H1 (cell line): ENCODE data around the gene SUPT4H1. TPM values are rescaled to one million over a fixed set of nuclear protein-coding genes. Genes with fewer than 3 reads are reported as not detected.

Source experiments
- CTCF ChIA-PET: fragments of 300-600 bp; sonication (Branson Sonifier 250); formaldehyde crosslinking; loops from one replicate; lab custom pipeline; 2021; ENCODE audit not compliant: partially characterized antibody; lab: Charles Lee
- POLR2A ChIA-PET: fragments of 300-600 bp; sonication (Branson Sonifier 250); formaldehyde crosslinking; loops from one replicate; lab custom pipeline; 2021; ENCODE audit warnings: inconsistent platforms; ENCODE audit not compliant: partially characterized antibody; lab: Charles Lee
- DNase-seq, 2 experiments: peaks; one replicate each; pipeline versions ENCODE4 v3.0.0 to v3.0.0-alpha.2; 2010 to 2022; ENCODE audit warnings: low spot score in 2 of 2, low read depth in 1 of 2, mixed read lengths in 1 of 2
- FAIRE-seq: peaks from 2 replicates; lab custom pipeline; 2011; peaks lifted over from hg19 to GRCh38; lab: Jason Lieb, UNC
- H2AFZ ChIP-seq: 2 replicates; pipeline ENCODE4 v1.8.1; 2012; ENCODE audit warnings: low read length, inconsistent platforms
- H2AK5ac ChIP-seq: 2 replicates; pipeline ENCODE4 v1.6.1; 2013; ENCODE audit warnings: low read depth, low read length
- H2BK120ac ChIP-seq: replicated peaks from 2 replicates; pipeline ENCODE3; 2013; ENCODE audit warnings: low read depth, low read length, inconsistent platforms
- H2BK12ac ChIP-seq: 2 replicates; pipeline ENCODE4 v1.6.1; 2013; ENCODE audit warnings: low read depth, low read length
- H2BK15ac ChIP-seq: 2 replicates; pipeline ENCODE4 v1.6.1; 2013; ENCODE audit warnings: low read length
- H2BK20ac ChIP-seq: 2 replicates; pipeline ENCODE4 v1.6.1; 2013; ENCODE audit warnings: low read length
- H2BK5ac ChIP-seq: 2 replicates; pipeline ENCODE4 v1.6.1; 2013; ENCODE audit warnings: low read depth, low read length
- H3K14ac ChIP-seq: 2 replicates; pipeline ENCODE4 v1.6.1; 2013; ENCODE audit warnings: inconsistent platforms; ENCODE audit not compliant: insufficient read length
- H3K18ac ChIP-seq: 2 replicates; pipeline ENCODE4 v1.6.1; 2013; ENCODE audit warnings: low read length; ENCODE audit errors: extremely low read depth
- H3K23ac ChIP-seq: 2 replicates; pipeline ENCODE4 v1.6.1; 2013; ENCODE audit warnings: inconsistent platforms; ENCODE audit not compliant: insufficient read length
- H3K23me2 ChIP-seq: 2 replicates; pipeline ENCODE4 v1.6.1; 2013; ENCODE audit warnings: low read depth, low read length
- H3K27ac ChIP-seq: 2 replicates; pipeline ENCODE4 v1.6.1; 2011; ENCODE audit warnings: low read depth, low read length, inconsistent platforms
- H3K27me3 ChIP-seq, 4 experiments: replicated peaks in 1 of 4; 1 replicate in 1 of 4; 2 replicates in 3 of 4; pipeline versions ENCODE4 v1.6.1 to v1.8.1; 2011 to 2013; ENCODE audit warnings: low read length in 3 of 4, mild to moderate bottlenecking in 3 of 4, inconsistent platforms in 2 of 4, mixed read lengths in 2 of 4, moderate library complexity in 1 of 4; ENCODE audit not compliant: control insufficient read depth in 3 of 4, insufficient read depth in 3 of 4; ENCODE audit errors: extremely low read depth in 1 of 4
- H3K36me3 ChIP-seq, 4 experiments: 2 replicates each; pipeline versions ENCODE4 v1.6.1 to v1.8.1; 2011 to 2013; ENCODE audit warnings: mild to moderate bottlenecking in 4 of 4, low read length in 3 of 4, moderate library complexity in 2 of 4, control low read depth in 1 of 4, inconsistent platforms in 1 of 4; ENCODE audit not compliant: insufficient read depth in 4 of 4, control insufficient read depth in 2 of 4
- H3K4ac ChIP-seq: replicated peaks from 2 replicates; pipeline ENCODE3; 2013; ENCODE audit warnings: low read length, low read depth, mixed read lengths, inconsistent platforms; ENCODE audit not compliant: insufficient read length
- H3K4me1 ChIP-seq, 4 experiments: replicated peaks in 1 of 4; 1 replicate in 1 of 4; 2 replicates in 3 of 4; pipeline versions ENCODE4 v1.6.1 to v1.8.1; 2011 to 2013; ENCODE audit warnings: low read length in 3 of 4, inconsistent platforms in 2 of 4, mixed read lengths in 1 of 4; ENCODE audit not compliant: insufficient read depth in 4 of 4, control insufficient read depth in 3 of 4
- H3K4me2 ChIP-seq, 2 experiments: 2 replicates each; pipeline versions ENCODE4 v1.6.1 to v1.8.1; 2011 to 2013; ENCODE audit warnings: low read depth in 2 of 2, low read length in 2 of 2, control low read depth in 1 of 2, inconsistent platforms in 1 of 2, mild to moderate bottlenecking in 1 of 2; ENCODE audit not compliant: insufficient read depth in 1 of 2
- H3K4me3 ChIP-seq, 4 experiments: fragments of 200-600, 300-600 bp in 1 of 4; sonication (generic), shearing (Covaris generic), sonication (Bioruptor Twin) in 1 of 4; 2 replicates each; pipeline versions ENCODE4 v1.5.1 to v1.8.1; 2011 to 2016; ENCODE audit warnings: low read length in 4 of 4, low read depth in 3 of 4, control low read depth in 2 of 4, inconsistent platforms in 2 of 4, mild to moderate bottlenecking in 2 of 4, mixed read lengths in 1 of 4, moderate library complexity in 1 of 4; ENCODE audit not compliant: insufficient read depth in 2 of 4; ENCODE audit errors: extremely low read depth in 1 of 4
- H3K56ac ChIP-seq: replicated peaks from 2 replicates; pipeline ENCODE3; 2013; ENCODE audit warnings: low read depth, mild to moderate bottlenecking, mixed read lengths, low read length, inconsistent platforms; ENCODE audit not compliant: insufficient read length
- H3K79me1 ChIP-seq: 2 replicates; pipeline ENCODE4 v1.6.1; 2013; ENCODE audit warnings: low read depth, low read length, control low read depth
- H3K79me2 ChIP-seq, 2 experiments: 2 replicates each; pipeline versions ENCODE4 v1.6.1 to v1.8.1; 2012 to 2013; ENCODE audit warnings: low read length in 2 of 2, mild to moderate bottlenecking in 2 of 2, inconsistent platforms in 1 of 2; ENCODE audit not compliant: insufficient read depth in 2 of 2, control insufficient read depth in 1 of 2
- H3K9ac ChIP-seq, 4 experiments: replicated peaks in 1 of 4; 1 replicate in 1 of 4; 2 replicates in 3 of 4; pipeline versions ENCODE4 v1.6.1 to v1.8.1; 2011 to 2013; ENCODE audit warnings: low read depth in 3 of 4, low read length in 3 of 4, control low read depth in 2 of 4, mild to moderate bottlenecking in 2 of 4, moderate library complexity in 2 of 4, inconsistent platforms in 1 of 4; ENCODE audit errors: extremely low read depth in 1 of 4
- H3K9me3 ChIP-seq, 2 experiments: 2 replicates each; pipeline versions ENCODE4 v1.6.1 to v1.8.1; 2012 to 2013; ENCODE audit warnings: mild to moderate bottlenecking in 2 of 2, moderate library complexity in 2 of 2, control low read depth in 1 of 2, inconsistent platforms in 1 of 2, low read depth in 1 of 2, low read length in 1 of 2, mixed read lengths in 1 of 2; ENCODE audit not compliant: insufficient read depth in 2 of 2
- H4K20me1 ChIP-seq, 2 experiments: replicated peaks in 1 of 2; 2 replicates each; pipeline versions ENCODE3 to v1.8.1; 2011 to 2013; ENCODE audit warnings: inconsistent platforms in 2 of 2, low read length in 2 of 2, mild to moderate bottlenecking in 1 of 2; ENCODE audit not compliant: insufficient read depth in 2 of 2, control insufficient read depth in 1 of 2
- H4K5ac ChIP-seq: 2 replicates; pipeline ENCODE4 v1.6.1; 2013; ENCODE audit warnings: low read length, low read depth, mixed read lengths, inconsistent platforms; ENCODE audit not compliant: insufficient read length
- H4K8ac ChIP-seq: 2 replicates; pipeline ENCODE4 v1.8.0; 2013; ENCODE audit warnings: mild to moderate bottlenecking, moderate library complexity, low read length, inconsistent platforms; ENCODE audit not compliant: insufficient read depth; ENCODE audit errors: extremely low read depth
- H4K91ac ChIP-seq: replicated peaks from 2 replicates; pipeline ENCODE3; 2013; ENCODE audit warnings: low read length, mixed read lengths, inconsistent platforms; ENCODE audit not compliant: insufficient read length
- EGR1 ChIP-seq: IDR thresholded peaks from 2 replicates; pipeline ENCODE4 v1.6.1; 2011; ENCODE audit warnings: low read depth, low read length, borderline replicate concordance
- HDAC2 ChIP-seq, 2 experiments: fragments of 300-600 bp in 1 of 2; sonication (generic) in 1 of 2; IDR thresholded peaks; 2 replicates each; pipeline ENCODE4 v1.6.1; 2011 to 2012; ENCODE audit warnings: low read depth in 2 of 2, low read length in 2 of 2, mild to moderate bottlenecking in 2 of 2, moderate library complexity in 2 of 2, borderline replicate concordance in 1 of 2, inconsistent platforms in 1 of 2
- KDM4A ChIP-seq: IDR thresholded peaks from one replicate; pipeline ENCODE4 v1.7.1; 2012; ENCODE audit warnings: low read depth, mild to moderate bottlenecking, moderate library complexity, low read length, inconsistent platforms; ENCODE audit not compliant: severe bottlenecking
- POLR2A ChIP-seq, 2 experiments: IDR thresholded peaks; 1 replicate in 1 of 2; 2 replicates in 1 of 2; pipeline ENCODE4 v1.6.1; 2011; ENCODE audit warnings: low read depth in 2 of 2, low read length in 2 of 2, mild to moderate bottlenecking in 2 of 2; ENCODE audit errors: control extremely low read depth in 1 of 2
- POLR2AphosphoS5 ChIP-seq: IDR thresholded peaks from 2 replicates; pipeline ENCODE4 v1.6.1; 2011; ENCODE audit warnings: low read depth, low read length
- RFX5 ChIP-seq: IDR thresholded peaks from 2 replicates; pipeline ENCODE4 v1.6.1; 2011; ENCODE audit warnings: low read depth, low read length, improper control_type of control experiment, borderline replicate concordance
- SIN3A ChIP-seq, 2 experiments: IDR thresholded peaks in 1 of 2; conservative IDR thresholded peaks in 1 of 2; 2 replicates each; pipeline ENCODE4 v1.6.1; 2011 to 2012; ENCODE audit warnings: low read length in 2 of 2, improper control_type of control experiment in 1 of 2, low read depth in 1 of 2, mild to moderate bottlenecking in 1 of 2
- TAF1 ChIP-seq: IDR thresholded peaks from 2 replicates; pipeline ENCODE4 v1.6.1; 2011; ENCODE audit warnings: mild to moderate bottlenecking, low read depth, low read length
- ZNF274 ChIP-seq: IDR thresholded peaks from 2 replicates; pipeline ENCODE4 v1.7.0; 2012; ENCODE audit warnings: low read length, borderline replicate concordance; ENCODE audit errors: extremely low read depth
- WGBS, 2 experiments: shearing (Covaris generic) in 1 of 2; methylation state at CpG; one replicate each; pipeline versions ENCODE4 v1.1.6 to v1.1.7; 2013 to 2015; ENCODE audit warnings: low lambda C conversion rate in 2 of 2, mixed read lengths in 2 of 2, inconsistent platforms in 1 of 2, low coverage in 1 of 2, missing lambda C conversion rate in 1 of 2; ENCODE audit not compliant: insufficient replicate concordance in 2 of 2, insufficient coverage in 1 of 2, insufficient read length in 1 of 2; ENCODE audit errors: extremely low coverage in 1 of 2, missing lambda C conversion rate in 1 of 2; 5-methylcytosine and 5-hydroxymethylcytosine counted together
- polyA plus RNA-seq, 7 experiments: library from polyadenylated mRNA; depleted of rRNA in 3 of 7; stranded (reverse) in 5 of 7; unstranded in 2 of 7; fragments of >200 nt in 5 of 7; fragments of 200-250 nt in 2 of 7; gene quantifications; 1 replicate in 5 of 7; 2 replicates in 1 of 7; 4 replicates in 1 of 7; pipeline versions ENCODE4 v1.2.1 to v1.2.3, GENCODE V29; 2011 to 2013; ENCODE audit warnings: missing spikeins in 2 of 7, mixed read lengths in 2 of 7
- total RNA-seq: library from RNA; stranded (reverse); fragmentation: NEBNext Ultra II Directional; extraction: Animal tissue kit (Norgen Biotek cat#: 25700); gene quantifications from 2 replicates; pipeline ENCODE4 v1.2.1, GENCODE V29; 2021
- TF ChIP-seq, protein P1 (sequence below): IDR thresholded peaks from 2 replicates; pipeline ENCODE4 v1.6.1; 2012; ENCODE audit warnings: low read length, inconsistent platforms

Gene SUPT4H1
- total and polyA plus RNA-seq, 2 of the 8 experiments (the other 6 are each of a cell fraction or from before 2014, with no cell fraction given) = 112 to 143 TPM

DNA sequence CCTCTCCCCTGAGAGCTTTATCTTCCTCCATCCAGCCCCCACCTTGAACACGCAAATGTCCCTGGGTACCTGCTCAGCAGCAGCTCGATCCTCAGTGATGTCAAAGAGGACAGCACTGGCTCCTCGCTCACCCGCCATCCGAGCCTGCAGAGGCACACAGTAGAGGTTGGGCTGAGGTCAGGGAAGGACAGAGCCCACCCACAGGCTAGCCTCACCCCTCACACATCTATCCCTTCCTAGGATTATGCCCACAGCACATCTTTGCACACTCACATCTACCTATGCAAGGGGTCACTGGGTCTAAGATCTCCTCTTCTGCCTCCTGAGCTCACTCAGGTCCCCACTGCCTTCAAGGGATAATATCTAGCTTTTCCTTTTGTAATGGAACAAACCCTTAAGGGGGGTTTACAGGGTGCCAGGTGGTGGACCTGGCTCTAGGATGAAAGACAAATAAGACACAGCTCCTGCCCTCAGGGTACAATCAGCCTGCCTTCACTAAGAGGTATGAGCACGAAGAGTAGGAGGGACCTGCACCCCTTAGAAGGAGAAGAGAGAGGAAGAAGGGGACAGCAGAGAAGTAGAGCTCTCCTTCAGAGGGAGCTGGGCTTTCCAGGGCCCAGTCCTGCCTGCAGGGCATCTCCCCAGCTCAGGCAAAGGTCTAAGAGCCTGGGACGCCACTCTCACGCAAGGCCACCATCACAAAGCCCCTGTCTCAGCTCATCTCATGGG, 11.6 kb upstream of the SUPT4H1 start:
- ChIA-PET CTCF (interaction anchor here (0.6 to 6.0 kb wide), 15 partner anchors 8 to 83 kb away, joined by 3 to 32 read pairs (median 4); partner anchors contain the start of genes RNF43 and SUPT4H1), POLR2A (interaction anchor here (0.9 to 4.5 kb wide), 4 partner anchors 9 to 20 kb away, joined by 3 to 30 read pairs (median 8); partner anchors contain the start of gene SUPT4H1)
- Histone ChIP-seq H3K4me3 (no peak overlapping the region), H3K23me2 (no peaks in the 10 kb centered on the region; the same call in 1 of the 2 replicates), H2AK5ac (no peak overlapping the region; the same call in 1 of the 2 replicates), H3K9me3 (no peaks in the 10 kb centered on the region), H4K5ac (no peak overlapping the region), H3K79me1 (no peaks in the 10 kb centered on the region), H4K91ac (no peak overlapping the region), H4K20me1 (no peaks in the 10 kb centered on the region), H3K79me2 (no peaks in the 10 kb centered on the region), H3K4ac (no peak overlapping the region), H2BK15ac (no peak overlapping the region; the same call in 1 of the 2 replicates), H3K18ac (no peak overlapping the region), H3K14ac (no peak overlapping the region), H3K9ac (no peak overlapping the region), H2BK120ac (no peak overlapping the region), H3K27ac (no peak overlapping the region), H2AFZ (no peak overlapping the region), H4K8ac (peak overlapping the region; percentile 17; the same call in 1 of the 2 replicates), H3K36me3 (no peaks in the 10 kb centered on the region), H3K23ac (no peak overlapping the region), H2BK5ac (no peak overlapping the region), H3K56ac (no peak overlapping the region), H3K4me1 (peaks cover 0 to 2% (median 0%) of the 10 kb centered on the region in 4 experiments; a peak in 1 of 7 replicates), H2BK20ac (no peak overlapping the region), H2BK12ac (0 out of 2 replicates have a peak overlapping the region, but pooled peaks have one; percentile 50), H3K4me2 (no peak overlapping the region), H3K27me3 (no peaks in the 10 kb centered on the region)
- FAIRE-seq (no peak), DNase-seq (no peak)
- whole genome bisulfite sequencing, 2 experiments = 92% methylated on average over 8 of the region's 8 CpGs; no CpG with 5 or more reads in 1 of the 2 experiments
- TF ChIP-seq RFX5 (no peak), EGR1 (no peak), POLR2AphosphoS5 (no peak), TAF1 (no peak), POLR2A (IDR thresholded peaks at IDR 0.05; ENCODE audit: control extremely low read depth in 1 of 2, low read depth in 2 of 2, low read length in 2 of 2) (no peak), KDM4A (no peak), ZNF274 (no peak), HDAC2 (IDR thresholded peaks at IDR 0.05; ENCODE audit: borderline replicate concordance in 1 of 2, low read depth in 2 of 2, low read length in 2 of 2) (no peak), SIN3A (conservative IDR thresholded peaks at IDR 0.05 in 1 of 2, IDR thresholded peaks at IDR 0.05 in 1 of 2; ENCODE audit: low read depth in 1 of 2, low read length in 2 of 2) (no peak)
- TF ChIP-seq, protein P1, sequence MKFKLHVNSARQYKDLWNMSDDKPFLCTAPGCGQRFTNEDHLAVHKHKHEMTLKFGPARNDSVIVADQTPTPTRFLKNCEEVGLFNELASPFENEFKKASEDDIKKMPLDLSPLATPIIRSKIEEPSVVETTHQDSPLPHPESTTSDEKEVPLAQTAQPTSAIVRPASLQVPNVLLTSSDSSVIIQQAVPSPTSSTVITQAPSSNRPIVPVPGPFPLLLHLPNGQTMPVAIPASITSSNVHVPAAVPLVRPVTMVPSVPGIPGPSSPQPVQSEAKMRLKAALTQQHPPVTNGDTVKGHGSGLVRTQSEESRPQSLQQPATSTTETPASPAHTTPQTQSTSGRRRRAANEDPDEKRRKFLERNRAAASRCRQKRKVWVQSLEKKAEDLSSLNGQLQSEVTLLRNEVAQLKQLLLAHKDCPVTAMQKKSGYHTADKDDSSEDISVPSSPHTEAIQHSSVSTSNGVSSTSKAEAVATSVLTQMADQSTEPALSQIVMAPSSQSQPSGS = no peak
